Spleen (tissue), 7 donors: ENCODE results near the gene EOLA1.
"Not testable (repeated sequence)": the region's sequence is repeated elsewhere in the genome, so short reads cannot be mapped to it uniquely, and the experiment has no call there.

Source experiments
- CTCF ChIP-seq, 11 experiments: fragments of 200-600 bp in 7 of 11; fragments of 450-650 bp in 4 of 11; sonication (generic) in 4 of 11; IDR thresholded peaks in 8 of 11; conservative IDR thresholded peaks in 3 of 11; 1 replicate in 7 of 11; 2 replicates in 4 of 11; pipeline versions ENCODE4 v1.4.0 to v1.8.0; 2016 to 2021; ENCODE audit warnings: antibody characterized with exemption in 11 of 11, inconsistent platforms in 4 of 11, mild to moderate bottlenecking in 1 of 11
- POLR2A ChIP-seq, 3 donors: fragments of 450-650 bp; IDR thresholded peaks; one replicate each; pipeline ENCODE4 v1.5.1; 2017; ENCODE audit warnings: antibody characterized with exemption in 3 of 3, mild to moderate bottlenecking in 1 of 3
- POLR2AphosphoS5 ChIP-seq, 3 donors: sonication (generic); formaldehyde crosslinking; IDR thresholded peaks; one replicate each; pipeline ENCODE4 v1.5.1; 2017; ENCODE audit warnings: antibody characterized with exemption in 3 of 3
- donor health status: DM: no; HTN: no; CAD: no; lungs with moderate emphysema.
- donor health status: DM: no; HTN: no; CAD: no.
- donor health status: DM: no; HTN: no; CAD: no.

GRCh38 chrX:149551245-149551938 lies 10.6 kb downstream of the EOLA1 start:
- not testable (repeated sequence) for TF ChIP-seq POLR2A (IDR thresholded peaks at IDR 0.05); CTCF (IDR thresholded peaks at IDR 0.05 in 8 of 11, conservative IDR thresholded peaks at IDR 0.05 in 3 of 11); POLR2AphosphoS5 (IDR thresholded peaks at IDR 0.05)
